HG03060 (cell line): ENCODE data around the gene CMIP.
A peak's percentile ranks its signal among the peaks of the same experiment; 100 is the strongest.

ENCODE experiments used
- ATAC-seq: cut with Tn5 transposase; IDR thresholded peaks from one replicate; pipeline ENCODE4 v1.9.1; 2021; ENCODE audit warnings: low read depth, moderate number of reproducible peaks; ENCODE audit not compliant: unreplicated experiment

CMIP gene

GRCh38 chr16:81748476-81749198 is 304.0 kb downstream of the CMIP start:
- ATAC-seq = no peak

GRCh38 chr16:81752225-81752875 is 307.7 kb downstream of the CMIP start:
- ATAC-seq = peak; percentile 65

GRCh38 chr16:81752876-81753227 is 308.2 kb downstream of the CMIP start:
- no peak for ATAC-seq

GRCh38 chr16:81754858-81755257 is 310.2 kb downstream of the CMIP start:
- no peak for ATAC-seq

GRCh38 chr16:81755915-81756614 is 311.5 kb downstream of the CMIP start:
- no peak for ATAC-seq

GRCh38 chr16:81756615-81757356 is 312.2 kb downstream of the CMIP start:
- ATAC-seq = no peak

- no peak for ATAC-seq
Measured at GRCh38 chr16:81758376-81758775, 313.8 kb downstream of the CMIP start.
